GM21367 (cell line): ENCODE results near the gene TBC1D8B.

ENCODE experiments used
- ATAC-seq: cut with Tn5 transposase; IDR thresholded peaks from one replicate; pipeline ENCODE4 v1.9.1; 2021; ENCODE audit not compliant: unreplicated experiment

The TBC1D8B gene

DNA sequence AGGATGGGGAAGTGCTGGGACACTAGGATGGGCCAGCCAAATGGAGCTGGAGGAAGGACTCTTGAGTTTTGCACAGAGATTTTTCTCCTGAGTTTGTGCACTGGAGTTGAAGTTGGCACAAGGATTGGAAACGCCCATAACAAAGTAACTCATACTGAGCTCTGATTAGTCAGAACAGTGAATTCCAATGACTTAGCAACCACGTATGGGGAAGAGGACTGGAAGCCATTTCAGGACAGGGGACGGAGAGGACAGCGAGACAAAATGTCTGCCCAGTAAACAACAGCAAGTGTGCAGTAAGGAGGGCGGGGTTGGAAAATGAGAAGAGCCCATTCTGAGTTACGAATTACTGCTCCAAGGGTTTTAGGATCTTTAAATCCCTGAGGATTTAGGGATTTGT lies 94.8 kb downstream of the TBC1D8B start:
- no peak for ATAC-seq

DNA sequence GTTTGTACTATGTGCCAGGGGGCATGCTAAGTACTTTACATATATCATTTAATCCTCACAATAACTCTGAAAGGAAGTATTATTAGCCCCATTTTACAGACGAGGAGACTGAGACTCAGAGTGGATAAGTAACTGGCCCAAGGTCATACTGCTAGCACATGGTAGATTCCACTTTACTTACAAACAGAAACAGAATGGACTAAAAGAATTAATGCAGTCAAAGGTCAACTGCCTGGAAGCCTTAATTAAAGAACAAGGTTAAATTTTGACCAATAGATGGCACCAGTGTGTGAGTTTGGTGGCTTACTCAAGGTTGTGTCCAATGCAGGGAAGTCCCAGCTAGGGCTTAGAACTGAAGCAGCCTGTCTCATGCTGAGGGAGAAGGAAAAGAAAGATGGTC lies 96.0 kb downstream of the TBC1D8B start:
- ATAC-seq = no peak

DNA sequence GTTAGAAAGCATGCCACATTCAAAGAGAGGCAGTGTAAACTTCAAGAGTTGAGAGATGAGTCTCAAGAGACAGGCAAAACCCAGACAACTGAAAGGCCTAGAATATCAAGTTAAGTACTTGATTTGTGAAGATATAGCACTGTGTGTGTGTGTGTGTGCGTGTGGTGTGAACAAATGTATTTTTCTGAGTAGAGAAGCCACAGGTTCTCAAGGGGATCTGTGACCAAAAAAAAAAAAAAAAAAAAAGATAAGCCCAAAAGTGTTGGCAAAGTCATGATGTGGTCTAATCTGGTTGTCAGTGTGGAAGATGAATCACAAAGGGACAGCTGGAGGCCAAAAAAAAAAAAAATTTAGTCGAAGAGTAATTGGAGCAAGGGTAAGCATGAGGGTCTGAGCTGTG lies 96.8 kb downstream of the TBC1D8B start:
- ATAC-seq = no peak

DNA sequence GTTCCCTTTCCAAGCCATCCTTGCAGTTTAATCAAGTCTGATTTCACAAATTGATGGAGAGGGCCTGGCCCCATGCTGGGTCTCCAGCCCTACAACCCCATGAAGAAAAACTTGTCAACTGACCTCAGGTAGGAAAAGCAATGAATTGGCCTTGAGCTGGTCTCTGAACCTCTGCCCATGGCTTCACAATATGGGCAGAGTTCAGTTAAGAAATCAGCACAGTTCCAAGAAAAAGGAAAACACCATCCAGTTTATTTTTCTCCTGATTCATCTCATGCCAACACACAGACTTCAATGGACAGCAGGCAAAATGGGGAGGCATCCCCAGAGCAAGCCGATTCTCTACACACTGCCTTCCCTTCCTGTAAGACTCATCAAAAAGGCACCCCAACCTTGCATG lies 97.4 kb downstream of the TBC1D8B start:
- ATAC-seq = no peak

DNA sequence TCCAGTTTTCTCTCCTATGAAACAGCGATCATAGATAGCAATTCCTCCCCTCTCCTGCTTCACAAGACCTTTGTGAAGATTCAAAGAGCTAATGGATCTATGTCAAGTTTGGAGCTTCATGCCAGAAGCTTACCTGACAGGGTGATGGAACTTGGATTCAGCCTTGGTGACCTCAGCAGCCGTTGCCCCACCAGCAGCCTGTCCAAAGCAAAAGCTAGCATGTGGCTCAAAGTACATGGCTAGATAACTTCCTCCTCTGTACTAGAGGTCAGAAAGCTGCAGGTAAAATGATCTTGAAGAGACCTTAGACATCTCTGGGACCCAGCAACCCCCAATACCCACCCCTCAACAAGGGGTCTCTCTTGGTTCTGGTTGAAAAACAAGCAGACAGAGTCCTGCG lies 98.9 kb downstream of the TBC1D8B start:
- ATAC-seq = no peak

DNA sequence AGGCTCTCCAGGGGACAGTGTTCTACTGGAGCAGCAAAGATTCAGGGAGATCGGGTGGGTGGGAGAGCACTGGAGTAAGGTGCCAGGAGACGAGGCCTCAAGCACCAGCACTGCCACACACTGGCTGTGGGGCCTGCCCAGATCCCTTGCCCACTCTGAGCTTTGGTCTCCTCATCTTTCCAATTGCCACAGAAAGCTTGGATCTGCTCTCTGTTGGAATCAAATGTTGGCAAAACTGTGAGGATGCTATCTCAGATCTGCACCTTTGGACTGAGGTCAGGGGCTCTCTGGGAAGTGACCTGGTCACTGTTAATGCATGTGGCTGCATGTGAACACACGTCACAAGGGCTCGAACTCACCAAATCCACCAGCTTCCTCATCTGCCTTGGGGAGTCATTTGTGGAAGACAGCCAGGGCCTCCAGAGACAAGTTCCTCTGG lies 99.3 kb downstream of the TBC1D8B start:
- ATAC-seq = no peak

DNA sequence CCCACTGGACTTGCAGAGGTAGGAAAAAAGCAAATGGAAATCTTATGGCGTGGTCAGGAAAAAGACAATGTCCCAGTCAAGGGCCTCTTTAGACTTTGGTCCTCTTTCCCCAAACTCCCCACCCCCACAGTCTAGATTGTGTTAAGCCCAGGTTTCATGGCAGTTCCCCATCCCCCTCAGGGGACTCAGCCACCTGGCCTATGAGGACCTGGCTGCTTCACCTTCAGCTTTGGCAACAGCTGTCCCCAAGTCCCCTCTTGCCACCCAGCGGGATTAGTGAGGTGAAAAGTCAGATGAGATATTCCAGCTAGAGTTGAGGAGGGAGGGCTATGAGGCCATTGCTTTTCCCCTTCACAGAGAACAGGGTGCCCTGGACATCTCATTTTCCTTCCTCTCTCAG lies 100.2 kb downstream of the TBC1D8B start:
- no peak for ATAC-seq

DNA sequence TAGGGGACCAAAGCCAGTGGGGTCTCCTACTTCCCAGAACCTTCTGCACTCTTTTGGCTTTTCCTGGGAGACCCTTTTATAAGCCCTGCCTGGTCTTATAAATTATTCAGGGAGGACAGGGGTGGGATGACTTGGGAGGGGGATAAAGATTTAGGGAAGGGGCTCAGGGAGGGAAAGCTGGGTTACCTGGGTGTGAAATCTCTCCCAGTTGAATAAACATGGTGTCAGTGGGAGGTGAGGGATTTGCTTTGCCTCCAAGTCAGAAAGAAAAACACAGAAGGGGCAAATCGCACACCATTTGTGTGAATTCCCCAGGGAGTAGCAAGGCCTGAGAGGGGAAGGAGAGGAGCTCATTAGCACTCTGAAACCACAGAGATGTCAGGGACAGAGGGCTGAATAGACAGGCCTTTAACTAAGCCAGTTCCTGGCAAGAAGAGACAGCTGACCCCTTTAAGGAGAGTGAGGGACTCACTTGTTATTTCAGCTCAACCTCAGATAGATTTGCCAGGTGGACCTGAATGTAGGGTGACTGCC lies 100.9 kb downstream of the TBC1D8B start, which contains the start of gene RIPPLY1:
TSS of gene RIPPLY1 (minus strand) at position 51 of the 534 bp plus-strand sequence. CDS start 54 bp downstream, outside the sequence.
- no peak for ATAC-seq

DNA sequence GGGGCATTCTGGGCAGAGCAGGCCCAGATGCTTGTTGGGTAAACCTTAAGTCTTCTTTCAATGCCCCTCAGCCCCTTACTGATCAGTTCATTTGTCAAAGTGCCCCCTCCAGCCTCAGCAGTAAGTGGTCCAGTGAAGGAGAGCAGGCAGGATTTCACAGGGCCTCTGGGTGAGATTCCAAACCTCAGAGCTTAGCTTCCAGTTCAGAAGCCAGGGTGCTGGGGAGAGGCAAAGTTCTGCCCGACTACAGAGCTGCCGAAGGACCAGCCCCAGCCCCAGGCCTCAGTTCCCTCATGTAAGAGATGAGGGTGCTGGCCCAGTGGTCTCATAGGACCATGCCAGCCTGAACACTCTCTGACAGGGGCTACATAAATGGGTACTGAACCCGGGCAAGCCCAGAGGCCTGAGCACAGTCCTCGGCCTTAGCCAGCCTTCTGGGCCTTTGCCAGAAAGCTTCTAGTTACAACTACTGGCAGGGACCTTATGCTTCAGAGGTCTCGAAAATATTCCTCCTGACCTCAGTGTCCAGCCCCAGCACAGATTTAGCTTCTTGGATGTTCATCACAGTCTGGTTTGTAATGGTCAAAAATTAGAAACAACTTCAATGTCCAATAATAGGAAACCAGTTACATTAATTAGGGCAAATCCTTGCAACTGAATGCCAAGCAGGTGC lies 101.5 kb downstream of the TBC1D8B start:
- no peak for ATAC-seq

DNA sequence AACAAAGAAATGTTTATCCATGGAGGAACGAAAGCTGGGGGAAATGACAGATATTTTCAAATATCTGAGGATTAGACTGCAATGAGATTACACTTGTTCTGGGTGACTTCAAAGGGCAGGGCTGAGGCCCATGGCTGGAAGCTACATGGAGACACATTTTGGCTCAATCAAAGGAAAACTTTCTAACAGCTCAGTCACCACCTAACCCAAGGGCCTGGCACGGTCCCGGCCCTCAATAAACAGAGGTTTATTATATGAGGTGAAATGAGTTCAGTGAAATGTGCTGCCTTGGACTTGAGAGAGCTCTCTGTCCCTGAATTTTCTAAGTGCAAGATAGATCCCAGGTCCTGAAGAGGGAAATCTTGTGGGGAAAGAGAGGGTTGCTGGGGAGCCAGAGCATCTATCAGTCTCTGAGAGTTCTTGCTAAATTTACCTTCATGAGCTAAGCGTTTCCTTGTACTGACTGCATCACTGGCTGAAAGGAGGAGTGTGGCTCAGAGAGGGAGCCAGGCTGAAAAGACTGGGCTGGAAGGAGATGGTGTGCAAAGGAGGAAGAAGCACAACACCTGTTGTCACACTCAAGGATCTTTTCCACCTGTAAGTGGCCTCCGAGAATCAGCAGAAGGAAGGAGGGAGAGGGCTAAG lies 102.7 kb downstream of the TBC1D8B start:
- ATAC-seq = no peak

DNA sequence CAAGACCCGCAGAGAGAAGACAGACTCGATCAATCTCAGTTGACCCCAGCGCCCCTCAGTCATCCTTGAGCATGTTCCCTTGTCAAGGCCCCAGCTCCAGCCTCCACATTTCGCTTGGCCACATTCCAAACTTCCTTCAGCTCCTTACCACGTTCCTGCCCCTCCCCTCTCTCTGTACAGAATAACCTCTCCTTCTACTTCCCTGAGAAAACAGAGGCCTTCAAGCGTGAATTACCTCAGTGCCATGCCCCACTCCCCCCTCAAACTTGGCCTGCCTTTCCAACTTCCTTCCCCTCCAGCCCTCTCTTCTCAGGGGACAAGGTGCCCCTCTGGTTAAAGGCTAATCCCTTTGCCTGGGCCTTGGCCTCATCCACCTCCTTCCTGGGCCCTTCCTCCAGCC lies 103.9 kb downstream of the TBC1D8B start:
- ATAC-seq = no peak

DNA sequence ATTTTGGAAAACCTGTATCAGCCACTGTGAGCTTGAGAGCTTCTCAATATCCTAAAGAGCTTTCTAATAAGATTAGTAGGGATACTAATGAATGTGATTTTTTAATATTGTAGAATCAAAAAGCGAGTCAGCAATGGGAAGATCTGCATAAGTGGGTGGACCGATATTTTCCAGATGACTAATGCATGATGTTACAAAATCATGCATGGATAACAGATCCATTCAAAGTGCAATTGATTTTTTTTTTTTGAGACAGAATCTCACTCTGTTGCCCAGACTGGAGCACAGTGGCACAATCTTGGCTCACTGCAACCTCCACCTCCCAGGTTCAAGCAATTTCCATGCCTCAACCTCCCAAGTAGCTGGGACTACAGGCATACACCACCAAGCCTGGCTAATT lies 110.4 kb downstream of the TBC1D8B start:
- ATAC-seq = no peak

DNA sequence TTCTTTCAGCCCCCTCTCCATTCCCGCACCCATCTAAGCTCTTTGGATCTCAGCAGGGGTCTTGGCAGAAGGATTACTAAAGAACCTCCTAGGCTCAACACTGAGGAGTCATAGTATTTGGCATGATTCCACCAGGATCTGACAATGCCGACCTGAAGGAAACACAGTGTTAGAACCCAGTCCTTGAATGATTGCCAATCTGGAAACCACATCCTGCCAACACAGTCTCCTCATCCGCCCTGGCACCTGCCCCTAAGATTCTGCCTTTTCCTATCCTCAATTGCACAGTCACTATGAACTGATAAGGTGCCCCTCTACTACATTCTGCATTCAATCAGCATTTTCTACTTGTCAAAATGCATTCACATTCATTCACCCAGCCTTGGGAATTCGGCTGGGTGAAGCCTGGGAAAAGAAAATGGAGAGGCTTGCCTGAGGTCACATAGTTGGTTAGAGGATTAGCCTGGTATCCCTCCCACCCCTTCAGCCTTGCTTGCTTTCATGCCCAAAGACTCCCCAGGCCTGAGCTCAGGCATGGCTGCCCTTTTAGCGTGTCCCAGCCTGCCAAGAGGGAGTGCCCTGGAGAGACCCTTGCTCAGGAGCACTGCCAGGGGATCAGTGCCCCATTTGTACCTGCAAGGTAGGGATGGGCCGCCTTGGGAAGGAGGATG lies 115.5 kb downstream of the TBC1D8B start:
- no peak for ATAC-seq

DNA sequence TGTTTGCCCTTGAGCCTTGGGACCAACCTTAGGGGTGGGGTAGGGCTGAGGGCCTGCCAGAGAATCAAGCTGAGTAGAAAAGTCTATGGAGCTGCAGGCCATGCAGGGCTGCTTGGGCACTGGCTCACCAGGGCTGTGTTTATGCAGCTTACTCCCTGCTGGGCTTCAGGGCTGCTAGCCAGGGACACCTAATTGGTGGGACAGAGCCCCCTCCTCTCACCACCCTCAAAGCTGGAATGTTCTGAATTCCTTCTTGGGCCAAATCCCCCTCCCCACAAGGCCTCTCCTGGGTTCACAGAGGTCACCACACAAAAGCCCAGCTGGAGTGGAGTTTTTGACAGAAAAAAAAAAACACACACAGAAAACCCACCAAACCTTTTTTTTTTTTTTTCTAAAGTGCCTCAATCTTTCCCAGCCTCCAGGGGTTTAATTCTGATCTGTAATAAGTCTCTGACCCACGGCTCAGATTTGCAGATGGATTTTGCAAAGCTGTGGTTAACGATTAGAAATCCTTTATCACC lies 117.5 kb downstream of the TBC1D8B start, which contains the start of gene CLDN2:
TSS of gene CLDN2 (plus strand) at position 471 of the 521 bp plus-strand sequence. CDS start 7,827 bp downstream, outside the sequence.
- no peak for ATAC-seq

DNA sequence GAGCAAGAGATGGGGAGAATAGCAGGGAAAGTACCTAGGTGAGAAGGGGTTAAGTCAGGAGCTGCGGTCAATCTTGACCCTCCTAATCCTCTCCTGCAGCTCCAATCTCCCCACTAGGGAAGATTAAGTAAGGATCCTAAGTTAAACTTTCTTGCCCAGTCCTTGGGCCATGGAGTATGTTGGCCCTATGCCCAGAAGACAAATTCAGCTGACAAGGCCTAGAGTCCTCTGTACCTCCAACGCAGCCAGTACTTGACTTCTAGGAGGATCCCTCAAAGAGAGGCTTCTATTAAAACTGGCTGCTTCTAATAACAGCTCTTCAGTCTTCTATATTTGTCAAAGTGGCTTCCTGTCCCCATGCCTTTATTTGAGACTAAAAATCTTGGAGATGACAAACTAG lies 119.2 kb downstream of the TBC1D8B start:
- no peak for ATAC-seq
